ENCODE data around the gene RPS6KA2.

GRCh38 chr6:166614589-166614988, 12.5 kb downstream of the RPS6KA2 start:
- TF ChIP-seq CTCF (optimal IDR thresholded peaks at IDR 0.05 in 1 of 3, IDR thresholded peaks at IDR 0.05 in 1 of 3, conservative IDR thresholded peaks at IDR 0.05 in 1 of 3; ENCODE audit: extremely low read depth in 1 of 3, insufficient read depth in 2 of 3, low read length in 3 of 3) (no peak), EZH2 (IDR thresholded peaks at IDR 0.05; ENCODE audit: low read length) (no peak)
